Heart right ventricle (tissue), 16 donors: Measurements from ENCODE around the gene RHOT2. TPM values are rescaled to one million over a fixed set of nuclear protein-coding genes. Genes with fewer than 3 reads are reported as not detected.

Experiments used
- ATAC-seq, 8 donors: fragments of 200-7000 bp; cut with Tn5 transposase; one replicate each; pipeline ENCODE4 v1.9.1; 2020; ENCODE audit warnings: mild to moderate bottlenecking in 8 of 8, moderate library complexity in 8 of 8, moderate number of reproducible peaks in 1 of 8
- DNase-seq, 2 donors: peaks; one replicate each; pipeline ENCODE4 v3.0.0-alpha.2; 2020
- H3K27ac ChIP-seq, 10 donors: fragments of 200-600 bp; sonication (generic) in 2 of 10; one replicate each; pipeline versions ENCODE4 v1.5.0 to v1.8.0; 2020 to 2022; ENCODE audit warnings: mild to moderate bottlenecking in 3 of 10
- H3K27me3 ChIP-seq, 7 donors: fragments of 200-600 bp; one replicate each; pipeline ENCODE4 v1.8.0; 2021 to 2022; ENCODE audit warnings: mild to moderate bottlenecking in 2 of 7
- H3K36me3 ChIP-seq, 9 donors: fragments of 200-600 bp; sonication (generic) in 1 of 9; one replicate each; pipeline versions ENCODE4 v1.5.0 to v1.8.0; 2020 to 2022; ENCODE audit warnings: mild to moderate bottlenecking in 2 of 9
- H3K4me1 ChIP-seq, 9 donors: fragments of 200-600 bp; sonication (generic) in 1 of 9; one replicate each; pipeline versions ENCODE4 v1.5.0 to v1.8.0; 2020 to 2022; ENCODE audit warnings: mild to moderate bottlenecking in 4 of 9
- H3K4me3 ChIP-seq, 10 donors: fragments of 200-600 bp; sonication (generic) in 2 of 10; one replicate each; pipeline versions ENCODE4 v1.5.0 to v1.8.0; 2020 to 2022; ENCODE audit warnings: mild to moderate bottlenecking in 7 of 10, moderate library complexity in 2 of 10
- H3K9me3 ChIP-seq, 11 donors: fragments of 200-600 bp in 10 of 11; sonication (generic) in 2 of 11; one replicate each; pipeline versions ENCODE4 v1.5.0 to v1.8.0; 2013 to 2022; ENCODE audit warnings: mild to moderate bottlenecking in 2 of 11, control low read depth in 1 of 11, moderate library complexity in 1 of 11
- CTCF ChIP-seq, 9 donors: fragments of 200-600 bp; sonication (generic) in 2 of 9; IDR thresholded peaks; one replicate each; pipeline versions ENCODE4 v1.5.0 to v1.8.0; 2021 to 2022; ENCODE audit warnings: antibody characterized with exemption in 9 of 9, mild to moderate bottlenecking in 5 of 9, moderate library complexity in 1 of 9
- WGBS, 2 donors: extraction: QIAGEN DNeasy Blood & Tissue Kit; methylation state at CpG; one replicate each; pipeline ENCODE4 v1.1.7; 2013; ENCODE audit warnings: inconsistent platforms in 1 of 2; 5-methylcytosine and 5-hydroxymethylcytosine counted together
- intact Hi-C, 10 donors: fragments of 100-400 bp; cut with DNase I; formaldehyde crosslinking; loops; one replicate each; pipeline versions ENCODE4 v1.11.1 to v1.14.2; 2022
- polyA plus RNA-seq, 2 donors: library from polyadenylated mRNA; stranded (reverse); fragments of 200-250 nt; gene quantifications; one replicate each; pipeline ENCODE4 v1.2.3, GENCODE V29; 2013
- total RNA-seq, 10 donors: library from RNA; stranded (reverse); fragmentation: NEBNext Ultra II Directional in 3 of 10; extraction: Animal tissue kit (Norgen Biotek cat#: 25700) in 3 of 10; gene quantifications; one replicate each; pipeline versions ENCODE4 v1.2.1 to v1.2.4, GENCODE V29; 2021 to 2023
- donor health status: Arrhythmogenic right ventricular cardiomyopathy.
- donor health status: ischemic (EF 13 %, LVEDD 7.1; RV severe dilation, severe dysfunction).
- donor health status: healthy with polysubstance abuse.
- donor health status: DM: no; HTN: yes; CAD: no.
- donor health status: DM: no; HTN: no; CAD: no.
- donor health status: ischemic (EF 25% LVEDD 6.9; RV normal size, moderate dysfunction).
- donor health status: ischemic (EF 25% LVEDD 5.7; RV mildly dilated, moderate dysfunction).
- donor health status: healthy.
- donor health status: DM: yes; HTN: yes; CAD: no.
- donor health status: Ischemic cardiomyopathy.
- donor health status: ischemic (EF 35%, LVEDD 5.7; RV mildly dilated, moderate dysfunction).
- donor health status: nonischemic (EF 11% LVEDD 7.7; RV severe dilation, severe dysfunction).
- donor health status: DM: yes; HTN: yes; CAD: no.
- donor health status: PGD.
- donor health status: ischemic (EF 29% LVEDD 5.4; RV normal size, mild dysfunction).
- donor health status: nonischemic (EF 23%, LVEDD 6.1; RV moderate dilation, normal function).

The RHOT2 gene
- total and polyA plus RNA-seq, 12 donors: 66.8 to 261 (median 92.6) TPM

GRCh38 chr16:628321-629061 lies 39.4 kb upstream of the RHOT2 start:
- TF ChIP-seq CTCF (IDR thresholded peaks at IDR 0.05): no peak
- DNase-seq: no peak
- H3K27me3 ChIP-seq: no peaks in the 10 kb centered on the region
- intact Hi-C loops: no loop called here
- peaks cover 14 to 28% (median 21%) of the 10 kb centered on the region in 9 donors for H3K4me1 ChIP-seq
- no peak overlapping the region for H3K4me3 ChIP-seq
- H3K9me3 ChIP-seq: no peaks in the 10 kb centered on the region
- WGBS, 2 donors: 92 to 94% methylated on average over 33 of the region's 33 CpGs
- H3K36me3 ChIP-seq: peaks cover 0 to 50% (median 9%) of the 10 kb centered on the region in 9 donors
- no peak for ATAC-seq
- no peak overlapping the region for H3K27ac ChIP-seq

- Histone ChIP-seq H3K4me3 (no peak overlapping the region), H3K36me3 (peaks cover 0 to 58% (median 9%) of the 10 kb centered on the region in 9 donors), H3K27ac (peak overlapping the region in 4 of 10 donors; percentile 4 to 49 (median 26)), H3K9me3 (no peaks in the 10 kb centered on the region), H3K4me1 (peaks cover 14 to 28% (median 21%) of the 10 kb centered on the region in 9 donors), H3K27me3 (no peaks in the 10 kb centered on the region)
- TF ChIP-seq CTCF (IDR thresholded peaks at IDR 0.05): no peak
- intact Hi-C loops: no loop called here
- ATAC-seq: peak in 7 of 8 donors; percentile 1 to 27 (median 9)
- 63 to 76% methylated on average over 29 of the region's 29 CpGs for WGBS, 2 donors
- no peak for DNase-seq
These were observed 38.6 kb upstream of the RHOT2 start for GRCh38 chr16:629185-629832.

GRCh38 chr16:629833-630248 lies 38.1 kb upstream of the RHOT2 start:
- DNase-seq (no peak), ATAC-seq (peak; percentile 1 to 26 (median 10))
- TF ChIP-seq CTCF (IDR thresholded peaks at IDR 0.05): no peak
- Histone ChIP-seq H3K27me3 (no peaks in the 10 kb centered on the region), H3K27ac (peak overlapping the region in 5 of 10 donors; percentile 1 to 49 (median 21)), H3K9me3 (no peaks in the 10 kb centered on the region), H3K36me3 (peaks cover 0 to 62% (median 9%) of the 10 kb centered on the region in 9 donors), H3K4me3 (no peak overlapping the region), H3K4me1 (peaks cover 14 to 30% (median 24%) of the 10 kb centered on the region in 9 donors)
- WGBS, 2 donors: 33 to 51% methylated on average over 11 of the region's 11 CpGs
- intact Hi-C loops: loop anchor here in 1 of 10 donors (5.0 kb wide), 1 partner anchor 38 kb away; the partner anchor contains the start of gene RAB40C

- no peaks in the 10 kb centered on the region for H3K27me3 ChIP-seq
- H3K27ac ChIP-seq: peak overlapping the region in 3 of 10 donors; percentile 1 to 31 (median 21)
- H3K4me3 ChIP-seq: no peak overlapping the region
- peaks cover 0 to 58% (median 9%) of the 10 kb centered on the region in 9 donors for H3K36me3 ChIP-seq
- ATAC-seq (peak in 5 of 8 donors; percentile 1 to 26 (median 18)), DNase-seq (no peak)
- intact Hi-C loops: loop anchor here in 1 of 10 donors (5.0 kb wide), 1 partner anchor 38 kb away; the partner anchor contains the start of gene RAB40C
- TF ChIP-seq CTCF (IDR thresholded peaks at IDR 0.05): no peak
- no peaks in the 10 kb centered on the region for H3K9me3 ChIP-seq
- H3K4me1 ChIP-seq: peaks cover 17 to 35% (median 29%) of the 10 kb centered on the region in 9 donors
- WGBS, 2 donors: 32 to 46% methylated on average over 29 of the region's 29 CpGs
These were observed 37.6 kb upstream of the RHOT2 start for GRCh38 chr16:630249-630814.
